Activated CD8-positive, alpha-beta memory T cell treated with anti-CD3 and anti-CD28 coated beads, Interleukin-2, amount 10 ng/mL, durations not matched to agents 7 days and 5 days (primary cell): ENCODE results near the gene TSPAN13. TPM values are rescaled to one million over a fixed set of nuclear protein-coding genes. Genes with fewer than 3 reads are reported as not detected.
A peak's percentile ranks its signal among the peaks of the same experiment; 100 is the strongest.

Source experiments
- ATAC-seq: fragments of 150-1000 bp; cut with Tn5 transposase; one replicate; pipeline ENCODE4 v1.10.0; 2021; ENCODE audit warnings: moderate library complexity
- CTCF ChIA-PET: fragments of 350-600 bp; sonication (Branson Sonifier 250); formaldehyde crosslinking; loops from one replicate; lab custom pipeline; 2021; ENCODE audit warnings: antibody characterized with exemption; lab: Charles Lee
- DNase-seq: peaks from one replicate; pipeline ENCODE4 v3.0.0-alpha.2; 2020
- H3K27ac Mint-ChIP-seq: one replicate; pipeline ENCODE4 v1.8.0; 2021; ENCODE audit warnings: mild to moderate bottlenecking, mixed read lengths
- H3K27me3 Mint-ChIP-seq: one replicate; pipeline ENCODE4 v1.8.0; 2021; ENCODE audit warnings: mixed read lengths
- H3K36me3 Mint-ChIP-seq: one replicate; pipeline ENCODE4 v1.8.0; 2021; ENCODE audit warnings: mild to moderate bottlenecking, mixed read lengths
- H3K4me1 Mint-ChIP-seq: one replicate; pipeline ENCODE4 v1.8.0; 2021; ENCODE audit warnings: mixed read lengths
- H3K4me3 Mint-ChIP-seq: one replicate; pipeline ENCODE4 v1.8.0; 2021; ENCODE audit warnings: mild to moderate bottlenecking, moderate library complexity, mixed read lengths
- H3K9me3 Mint-ChIP-seq: one replicate; pipeline ENCODE4 v1.8.0; 2022; ENCODE audit warnings: low read depth, mixed read lengths
- total RNA-seq, 2 experiments: library from RNA; stranded (reverse); gene quantifications; one replicate each; pipeline ENCODE4 v1.2.3, GENCODE V29; 2021

TSPAN13 gene
- total RNA-seq, 2 experiments from 2014 or later: 0.41 to 2.7 TPM

GRCh38 chr7:16773326-16773725, 19.8 kb downstream of the TSPAN13 start:
- Mint-ChIP-seq H3K36me3 (no peaks in the 10 kb centered on the region), H3K4me1 (no peaks in the 10 kb centered on the region), H3K4me3 (no peak overlapping the region), H3K27ac (no peak overlapping the region), H3K9me3 (no peaks in the 10 kb centered on the region), H3K27me3 (peaks cover 5% of the 10 kb centered on the region)
- DNase-seq: no peak
- ATAC-seq: no peak
- CTCF ChIA-PET: no interaction called here

- Mint-ChIP-seq H3K9me3 (no peaks in the 10 kb centered on the region), H3K27ac (no peak overlapping the region), H3K4me3 (no peak overlapping the region), H3K36me3 (no peaks in the 10 kb centered on the region), H3K4me1 (no peaks in the 10 kb centered on the region), H3K27me3 (peaks cover 5% of the 10 kb centered on the region)
- CTCF ChIA-PET: no interaction called here
- no peak for DNase-seq
- no peak for ATAC-seq
Observed at GRCh38 chr7:16773884-16774283, 20.3 kb downstream of the TSPAN13 start.

GRCh38 chr7:16774294-16774693, 20.7 kb downstream of the TSPAN13 start:
- DNase-seq (no peak), ATAC-seq (no peak)
- Mint-ChIP-seq H3K27ac (no peak overlapping the region), H3K4me1 (no peaks in the 10 kb centered on the region), H3K27me3 (peaks cover 5% of the 10 kb centered on the region), H3K9me3 (no peaks in the 10 kb centered on the region), H3K4me3 (no peak overlapping the region), H3K36me3 (no peaks in the 10 kb centered on the region)
- CTCF ChIA-PET: no interaction called here

- no peak overlapping the region for H3K4me3 Mint-ChIP-seq
- H3K27me3 Mint-ChIP-seq: peaks cover 5% of the 10 kb centered on the region
- no peaks in the 10 kb centered on the region for H3K9me3 Mint-ChIP-seq
- no peak overlapping the region for H3K27ac Mint-ChIP-seq
- H3K36me3 Mint-ChIP-seq: no peaks in the 10 kb centered on the region
- CTCF ChIA-PET: no interaction called here
- DNase-seq (no peak), ATAC-seq (no peak)
- H3K4me1 Mint-ChIP-seq: no peaks in the 10 kb centered on the region
Observed at GRCh38 chr7:16774986-16775385, 21.4 kb downstream of the TSPAN13 start.

GRCh38 chr7:16776053-16776452, 22.5 kb downstream of the TSPAN13 start:
- peaks cover 2% of the 10 kb centered on the region for H3K4me1 Mint-ChIP-seq
- H3K27me3 Mint-ChIP-seq: peaks cover 3% of the 10 kb centered on the region
- H3K36me3 Mint-ChIP-seq: no peaks in the 10 kb centered on the region
- H3K9me3 Mint-ChIP-seq: no peaks in the 10 kb centered on the region
- no peak overlapping the region for H3K4me3 Mint-ChIP-seq
- DNase-seq: no peak
- CTCF ChIA-PET: no interaction called here
- H3K27ac Mint-ChIP-seq: no peak overlapping the region
- ATAC-seq: no peak

- ATAC-seq (no peak), DNase-seq (no peak)
- no peak overlapping the region for H3K4me3 Mint-ChIP-seq
- no peak overlapping the region for H3K27ac Mint-ChIP-seq
- no peaks in the 10 kb centered on the region for H3K36me3 Mint-ChIP-seq
- CTCF ChIA-PET: no interaction called here
- no peaks in the 10 kb centered on the region for H3K9me3 Mint-ChIP-seq
- H3K4me1 Mint-ChIP-seq: peaks cover 2% of the 10 kb centered on the region
- no peaks in the 10 kb centered on the region for H3K27me3 Mint-ChIP-seq
Observed at GRCh38 chr7:16778476-16778875, 24.9 kb downstream of the TSPAN13 start.

GRCh38 chr7:16779051-16779450, 25.5 kb downstream of the TSPAN13 start:
- no peaks in the 10 kb centered on the region for H3K36me3 Mint-ChIP-seq
- no peak overlapping the region for H3K4me3 Mint-ChIP-seq
- no peaks in the 10 kb centered on the region for H3K27me3 Mint-ChIP-seq
- H3K27ac Mint-ChIP-seq: no peak overlapping the region
- ATAC-seq (no peak), DNase-seq (no peak)
- no peaks in the 10 kb centered on the region for H3K9me3 Mint-ChIP-seq
- CTCF ChIA-PET: no interaction called here
- H3K4me1 Mint-ChIP-seq: peaks cover 2% of the 10 kb centered on the region

GRCh38 chr7:16780596-16780995, 27.0 kb downstream of the TSPAN13 start:
- CTCF ChIA-PET: no interaction called here
- DNase-seq: no peak
- H3K9me3 Mint-ChIP-seq: no peaks in the 10 kb centered on the region
- H3K27ac Mint-ChIP-seq: no peak overlapping the region
- H3K27me3 Mint-ChIP-seq: no peaks in the 10 kb centered on the region
- peaks cover 2% of the 10 kb centered on the region for H3K4me1 Mint-ChIP-seq
- H3K36me3 Mint-ChIP-seq: no peaks in the 10 kb centered on the region
- H3K4me3 Mint-ChIP-seq: no peak overlapping the region
- no peak for ATAC-seq

GRCh38 chr7:16785321-16785720, 31.8 kb downstream of the TSPAN13 start:
- Mint-ChIP-seq H3K27me3 (no peaks in the 10 kb centered on the region), H3K4me3 (no peak overlapping the region), H3K9me3 (no peaks in the 10 kb centered on the region), H3K36me3 (no peaks in the 10 kb centered on the region), H3K27ac (no peak overlapping the region), H3K4me1 (peaks cover under 1% of the 10 kb centered on the region)
- CTCF ChIA-PET: no interaction called here
- ATAC-seq: no peak
- DNase-seq: no peak

GRCh38 chr7:16785846-16786245, 32.3 kb downstream of the TSPAN13 start:
- Mint-ChIP-seq H3K36me3 (no peaks in the 10 kb centered on the region), H3K4me3 (no peak overlapping the region), H3K9me3 (no peaks in the 10 kb centered on the region), H3K27me3 (no peaks in the 10 kb centered on the region), H3K27ac (no peak overlapping the region), H3K4me1 (no peaks in the 10 kb centered on the region)
- no peak for ATAC-seq
- CTCF ChIA-PET: no interaction called here
- no peak for DNase-seq

- H3K27ac Mint-ChIP-seq: no peak overlapping the region
- no peak overlapping the region for H3K4me3 Mint-ChIP-seq
- H3K27me3 Mint-ChIP-seq: no peaks in the 10 kb centered on the region
- H3K4me1 Mint-ChIP-seq: no peaks in the 10 kb centered on the region
- CTCF ChIA-PET: no interaction called here
- H3K9me3 Mint-ChIP-seq: no peaks in the 10 kb centered on the region
- DNase-seq: no peak
- H3K36me3 Mint-ChIP-seq: no peaks in the 10 kb centered on the region
- no peak for ATAC-seq
Observed at GRCh38 chr7:16786257-16786656, 32.7 kb downstream of the TSPAN13 start.

- Mint-ChIP-seq H3K27ac (no peak overlapping the region), H3K4me1 (peaks cover 7% of the 10 kb centered on the region), H3K9me3 (no peaks in the 10 kb centered on the region), H3K36me3 (no peaks in the 10 kb centered on the region), H3K27me3 (no peaks in the 10 kb centered on the region), H3K4me3 (no peak overlapping the region)
- no peak for ATAC-seq
- no peak for DNase-seq
- CTCF ChIA-PET: no interaction called here
Observed at GRCh38 chr7:16787127-16787526, 33.6 kb downstream of the TSPAN13 start.

GRCh38 chr7:16791071-16791470, 37.5 kb downstream of the TSPAN13 start:
- Mint-ChIP-seq H3K4me3 (no peak overlapping the region), H3K9me3 (no peaks in the 10 kb centered on the region), H3K4me1 (peaks cover 12% of the 10 kb centered on the region), H3K36me3 (no peaks in the 10 kb centered on the region), H3K27me3 (peaks cover 19% of the 10 kb centered on the region), H3K27ac (no peak overlapping the region)
- CTCF ChIA-PET: no interaction called here
- ATAC-seq (no peak), DNase-seq (no peak)

GRCh38 chr7:16791905-16792698, 38.5 kb downstream of the TSPAN13 start:
- no peak overlapping the region for H3K27ac Mint-ChIP-seq
- ATAC-seq: peak; percentile 89
- no peaks in the 10 kb centered on the region for H3K36me3 Mint-ChIP-seq
- no peaks in the 10 kb centered on the region for H3K9me3 Mint-ChIP-seq
- peaks cover 24% of the 10 kb centered on the region for H3K27me3 Mint-ChIP-seq
- CTCF ChIA-PET: interaction anchor here (0.7 to 1.3 kb wide), 2 partner anchors 9 to 128 kb away, joined by 3 to 4 read pairs; no protein-coding TSS in a partner anchor
- no peak overlapping the region for H3K4me3 Mint-ChIP-seq
- peaks cover 12% of the 10 kb centered on the region for H3K4me1 Mint-ChIP-seq
- no peak for DNase-seq
